ENCODE data around the gene ZNF750. TPM values are rescaled to one million over a fixed set of nuclear protein-coding genes. Genes with fewer than 3 reads are reported as not detected.

ZNF750 gene
- total and polyA plus RNA-seq, 2 donors (not counting 3 experiments of a cell fraction or from before 2014, with no cell fraction given) = 0.15 to 0.80 TPM

GRCh38 chr17:82865774-82866395, 26.1 kb upstream of the ZNF750 start:
- CTCF ChIA-PET = interaction anchor here (0.7 to 1.3 kb wide), 3 partner anchors 11 to 48 kb away, joined by 3 to 6 read pairs (median 5); no protein-coding TSS in a partner anchor
- peaks cover 27% of the 10 kb centered on the region for H3K4me1 ChIP-seq (ENCODE audit: control insufficient read depth, extremely low read depth, insufficient read depth, low read length)
- no peaks in the 10 kb centered on the region for H3K9me3 ChIP-seq (replicated peaks; ENCODE audit: control insufficient read depth, insufficient read depth, low read length)
- no peak overlapping the region for H3K4me2 ChIP-seq (ENCODE audit: insufficient read depth, low read length)
- no peaks in the 10 kb centered on the region for H3K27me3 ChIP-seq (ENCODE audit: control insufficient read depth in 2 of 2, insufficient read depth in 2 of 2, low read length in 2 of 2)
- TF ChIP-seq POLR2A (IDR thresholded peaks at IDR 0.05; ENCODE audit: low read depth, low read length) (no peak), FOS (IDR thresholded peaks at IDR 0.05; ENCODE audit: borderline replicate concordance, insufficient read depth, low read length) (no peak), POLR2AphosphoS5 (IDR thresholded peaks at IDR 0.05; ENCODE audit: insufficient read depth, low read depth, low read length) (no peak), MYC (IDR thresholded peaks at IDR 0.05; ENCODE audit: low read depth, low read length) (no peak), GATA2 (IDR thresholded peaks at IDR 0.05; ENCODE audit: insufficient read depth, insufficient read length, low read depth, low read length) (no peak), JUN (IDR thresholded peaks at IDR 0.05; ENCODE audit: borderline replicate concordance, insufficient read depth, insufficient read length, low read depth) (no peak), EZH2 (IDR thresholded peaks at IDR 0.05; ENCODE audit: borderline replicate concordance, low read depth, low read length, severe bottlenecking) (no peak), CTCF (IDR thresholded peaks at IDR 0.05; ENCODE audit: extremely low read depth in 1 of 2, insufficient read depth in 1 of 2, low read depth in 1 of 2, low read length in 2 of 2) (no peak)
- TF ChIP-seq, protein P1, sequence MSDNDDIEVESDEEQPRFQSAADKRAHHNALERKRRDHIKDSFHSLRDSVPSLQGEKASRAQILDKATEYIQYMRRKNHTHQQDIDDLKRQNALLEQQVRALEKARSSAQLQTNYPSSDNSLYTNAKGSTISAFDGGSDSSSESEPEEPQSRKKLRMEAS (IDR thresholded peaks at IDR 0.05; ENCODE audit: insufficient read depth, insufficient read length) = no peak
- DNase-seq (ENCODE audit: low read depth, low spot score) = no peak
- H3K9ac ChIP-seq (replicated peaks; ENCODE audit: extremely low read depth, insufficient read depth, low read length) = peak overlapping the region; percentile 5
- H3K79me2 ChIP-seq (ENCODE audit: control insufficient read depth, insufficient read depth, low read length) = peaks cover 55% of the 10 kb centered on the region
- intact Hi-C loops (cut with micrococcal nuclease) = no loop called here
- POLR2A ChIA-PET = no interaction called here
- FAIRE-seq = no peak
- H3K36me3 ChIP-seq (ENCODE audit: control insufficient read depth in 2 of 2, extremely low read depth in 1 of 2, insufficient read depth in 2 of 2, low read length in 2 of 2) = peaks cover 3 to 5% of the 10 kb centered on the region in 2 experiments
- H2AFZ ChIP-seq (ENCODE audit: low read depth, low read length) = no peak overlapping the region
- no peaks in the 10 kb centered on the region for H3K9me1 ChIP-seq (replicated peaks; ENCODE audit: control insufficient read depth, extremely low read depth, insufficient read depth, low read length)
- no peaks in the 10 kb centered on the region for H4K20me1 ChIP-seq (replicated peaks; ENCODE audit: control insufficient read depth, extremely low read depth, insufficient read depth, low read length)
- peak overlapping the region; percentile 73 for H3K27ac ChIP-seq (ENCODE audit: insufficient read depth, low read depth, low read length)
- dilution Hi-C loops (cut with MboI; ENCODE audit: extremely low pct_ligation_motif_present, low sequenced_read_pairs) = no loop called here
- no peak overlapping the region for H3K4me3 ChIP-seq (replicated peaks in 1 of 3; ENCODE audit: insufficient read depth in 1 of 3, low read depth in 1 of 3, low read length in 3 of 3)
- no TSS peak for BruUV-seq (replicated peaks)
